Caco-2 (cell line): ENCODE results near the gene MAPK8IP2. TPM values are rescaled to one million over a fixed set of nuclear protein-coding genes. Genes with fewer than 3 reads are reported as not detected.

ENCODE experiments used
- BruUV-seq: library from RNA; stranded (reverse); fragments of 400-500 nt; replicated peaks from 2 replicates; lab custom pipeline; 2021; lab: Mats Ljungman, UMichigan
- CTCF ChIA-PET: fragments of 300-600 bp; sonication (Branson Sonifier 250); formaldehyde crosslinking; loops from one replicate; lab custom pipeline; 2022; ENCODE audit warnings: antibody characterized with exemption; lab: Charles Lee
- POLR2A ChIA-PET: fragments of 300-600 bp; sonication (Branson Sonifier 250); formaldehyde crosslinking; loops from one replicate; lab custom pipeline; 2022; ENCODE audit warnings: antibody characterized with exemption; lab: Charles Lee
- DNase-seq, 2 experiments: peaks; one replicate each; pipeline versions ENCODE4 v3.0.0 to v3.0.0-alpha.2; 2020 to 2022
- H3K27me3 ChIP-seq: replicated peaks from 2 replicates; pipeline ENCODE4 v1.6.0; 2011; ENCODE audit warnings: low read length; ENCODE audit not compliant: control insufficient read depth, insufficient read depth
- H3K36me3 ChIP-seq: 2 replicates; pipeline ENCODE4 v1.5.1; 2011; ENCODE audit warnings: low read length; ENCODE audit not compliant: control insufficient read depth, insufficient read depth
- H3K4me1 ChIP-seq: fragments of 250-450 bp; sonication (Bioruptor Pico); 2 replicates; pipeline ENCODE4 v1.5.1; 2020; ENCODE audit warnings: mild to moderate bottlenecking
- H3K4me3 ChIP-seq: 2 replicates; pipeline ENCODE4 v1.5.1; 2011; ENCODE audit warnings: low read depth, mild to moderate bottlenecking, control low read depth, low read length
- H3K9me3 ChIP-seq: fragments of 250-450 bp; sonication (Bioruptor Pico); 2 replicates; pipeline ENCODE4 v1.5.1; 2020; ENCODE audit warnings: mild to moderate bottlenecking, moderate library complexity
- H3K27ac Mint-ChIP-seq: one replicate; pipeline ENCODE4 v1.8.0; 2022; ENCODE audit warnings: mixed read lengths; ENCODE audit not compliant: unreplicated experiment
- H3K27me3 Mint-ChIP-seq: one replicate; pipeline ENCODE4 v1.8.0; 2022; ENCODE audit warnings: mixed read lengths; ENCODE audit not compliant: insufficient read depth, unreplicated experiment
- H3K36me3 Mint-ChIP-seq: one replicate; pipeline ENCODE4 v1.8.0; 2022; ENCODE audit warnings: mild to moderate bottlenecking, mixed read lengths; ENCODE audit not compliant: insufficient read depth, unreplicated experiment
- H3K4me1 Mint-ChIP-seq: one replicate; pipeline ENCODE4 v1.8.0; 2022; ENCODE audit warnings: low read depth, mixed read lengths; ENCODE audit not compliant: unreplicated experiment
- H3K4me3 Mint-ChIP-seq: one replicate; pipeline ENCODE4 v1.8.0; 2022; ENCODE audit warnings: mild to moderate bottlenecking, moderate library complexity, mixed read lengths; ENCODE audit not compliant: unreplicated experiment
- H3K9me3 Mint-ChIP-seq: one replicate; pipeline ENCODE4 v1.8.0; 2022; ENCODE audit warnings: mixed read lengths; ENCODE audit not compliant: unreplicated experiment
- CTCF ChIP-seq, 2 experiments: fragments of 200-600 bp in 1 of 2; IDR thresholded peaks; 1 replicate in 1 of 2; 2 replicates in 1 of 2; pipeline versions ENCODE4 v1.5.1 to v1.8.0; 2011 to 2022; ENCODE audit warnings: antibody characterized with exemption in 1 of 2, control low read depth in 1 of 2, inconsistent platforms in 1 of 2, low read depth in 1 of 2, low read length in 1 of 2, mild to moderate bottlenecking in 1 of 2, moderate library complexity in 1 of 2; ENCODE audit not compliant: insufficient read depth in 1 of 2, severe bottlenecking in 1 of 2, unreplicated experiment in 1 of 2
- intact Hi-C: fragments of 100-400 bp; cut with micrococcal nuclease; formaldehyde crosslinking; loops from one replicate; pipeline ENCODE4 v1.10.0; 2022; ENCODE audit not compliant: unreplicated experiment
- total RNA-seq: library from RNA; stranded (reverse); gene quantifications from 2 replicates; pipeline ENCODE4 v1.2.3, GENCODE V29; 2022

The MAPK8IP2 gene
- total RNA-seq, 1 experiment from 2014 or later: 3.9 TPM

GRCh38 chr22:50556703-50557102 is 43.9 kb upstream of the MAPK8IP2 start:
- H3K4me1 ChIP-seq: no peaks in the 10 kb centered on the region
- DNase-seq: no peak
- CTCF ChIA-PET: interaction anchor here (0.7 kb wide), 1 partner anchor 126 kb away, joined by 8 read pairs; no protein-coding TSS in a partner anchor
- Mint-ChIP-seq H3K4me3 (no peak overlapping the region), H3K4me1 (peaks cover 11% of the 10 kb centered on the region), H3K9me3 (no peaks in the 10 kb centered on the region), H3K36me3 (no peaks in the 10 kb centered on the region), H3K27me3 (no peaks in the 10 kb centered on the region), H3K27ac (no peak overlapping the region)
- POLR2A ChIA-PET: no interaction called here
- H3K4me3 ChIP-seq: no peak overlapping the region
- H3K9me3 ChIP-seq: no peaks in the 10 kb centered on the region
- no peak for TF ChIP-seq CTCF (IDR thresholded peaks at IDR 0.05; ENCODE audit: insufficient read depth in 1 of 2, low read depth in 1 of 2, low read length in 1 of 2, severe bottlenecking in 1 of 2, unreplicated experiment in 1 of 2)
- H3K36me3 ChIP-seq: no peaks in the 10 kb centered on the region
- no TSS peak for BruUV-seq
- H3K27me3 ChIP-seq: no peaks in the 10 kb centered on the region
- intact Hi-C loops: no loop called here

- Histone ChIP-seq H3K36me3 (no peaks in the 10 kb centered on the region), H3K9me3 (no peaks in the 10 kb centered on the region), H3K4me3 (no peak overlapping the region), H3K27me3 (no peaks in the 10 kb centered on the region), H3K4me1 (no peaks in the 10 kb centered on the region)
- H3K36me3 Mint-ChIP-seq: no peaks in the 10 kb centered on the region
- peaks cover 14% of the 10 kb centered on the region for H3K4me1 Mint-ChIP-seq
- H3K4me3 Mint-ChIP-seq: no peak overlapping the region
- H3K27me3 Mint-ChIP-seq: no peaks in the 10 kb centered on the region
- intact Hi-C loops: no loop called here
- no peak for TF ChIP-seq CTCF (IDR thresholded peaks at IDR 0.05; ENCODE audit: insufficient read depth in 1 of 2, low read depth in 1 of 2, low read length in 1 of 2, severe bottlenecking in 1 of 2, unreplicated experiment in 1 of 2)
- no peaks in the 10 kb centered on the region for H3K9me3 Mint-ChIP-seq
- no TSS peak for BruUV-seq
- no peak for DNase-seq
- H3K27ac Mint-ChIP-seq: no peak overlapping the region
- CTCF ChIA-PET: no interaction called here
- POLR2A ChIA-PET: no interaction called here
These were observed 40.6 kb upstream of the MAPK8IP2 start for GRCh38 chr22:50560034-50560433.

GRCh38 chr22:50561401-50562358 is 38.9 kb upstream of the MAPK8IP2 start:
- DNase-seq: no peak
- H3K27ac Mint-ChIP-seq: peak overlapping the region; percentile 34
- H3K27me3 Mint-ChIP-seq: no peaks in the 10 kb centered on the region
- Histone ChIP-seq H3K4me1 (no peaks in the 10 kb centered on the region), H3K36me3 (no peaks in the 10 kb centered on the region), H3K9me3 (no peaks in the 10 kb centered on the region), H3K27me3 (no peaks in the 10 kb centered on the region), H3K4me3 (no peak overlapping the region)
- peak overlapping the region; percentile 61 for H3K4me3 Mint-ChIP-seq
- BruUV-seq: no TSS peak
- POLR2A ChIA-PET: no interaction called here
- peaks cover 14% of the 10 kb centered on the region for H3K4me1 Mint-ChIP-seq
- no peak for TF ChIP-seq CTCF (IDR thresholded peaks at IDR 0.05; ENCODE audit: insufficient read depth in 1 of 2, low read depth in 1 of 2, low read length in 1 of 2, severe bottlenecking in 1 of 2, unreplicated experiment in 1 of 2)
- CTCF ChIA-PET: no interaction called here
- H3K9me3 Mint-ChIP-seq: no peaks in the 10 kb centered on the region
- intact Hi-C loops: loop anchor here (2.0 kb wide), 1 partner anchor 29 kb away; no protein-coding TSS in a partner anchor
- H3K36me3 Mint-ChIP-seq: no peaks in the 10 kb centered on the region
